SK-N-SH treated with all-trans-retinoic acid at 6 μM for 48 hours (cell line): ENCODE measurements around the gene SYNE3.

ENCODE experiments used
- CSDC2 ChIP-seq: fragments of 250-450 bp; sonication (Bioruptor Pico); IDR thresholded peaks from 2 replicates; pipeline ENCODE4 v1.5.0; 2020; ENCODE audit warnings: mild to moderate bottlenecking, moderate library complexity
- CSRNP3 ChIP-seq: fragments of 250-450 bp; sonication (Bioruptor Pico); IDR thresholded peaks from 2 replicates; pipeline ENCODE4 v1.5.1; 2021; ENCODE audit warnings: mild to moderate bottlenecking, moderate library complexity
- GLIS3 ChIP-seq: fragments of 250-450 bp; sonication (Bioruptor Pico); IDR thresholded peaks from 2 replicates; pipeline ENCODE4 v1.5.0; 2020; ENCODE audit warnings: mild to moderate bottlenecking, moderate library complexity
- POU6F1 ChIP-seq: fragments of 250-450 bp; sonication (Bioruptor Pico); IDR thresholded peaks from 2 replicates; pipeline ENCODE4 v1.8.0; 2021; ENCODE audit warnings: low read depth, mild to moderate bottlenecking, moderate library complexity, borderline replicate concordance
- RARB ChIP-seq: fragments of 250-450 bp; sonication (Bioruptor Pico); IDR thresholded peaks from 2 replicates; pipeline ENCODE4 v1.8.0; 2021; ENCODE audit warnings: mild to moderate bottlenecking, moderate library complexity
- SNAI2 ChIP-seq: fragments of 250-450 bp; sonication (Bioruptor Pico); IDR thresholded peaks from 2 replicates; pipeline ENCODE4 v1.5.0; 2020; ENCODE audit warnings: mild to moderate bottlenecking, moderate library complexity
- ZNF565 ChIP-seq: fragments of 450-650 bp; formaldehyde crosslinking; conservative IDR thresholded peaks from 2 replicates; pipeline ENCODE4 v1.5.0; 2020; ENCODE audit warnings: low read depth, mild to moderate bottlenecking, moderate library complexity
- TF ChIP-seq, protein P1 (sequence below): fragments of 250-450 bp; sonication (Bioruptor Pico); IDR thresholded peaks from 2 replicates; pipeline ENCODE4 v1.8.0; 2020; ENCODE audit warnings: mild to moderate bottlenecking, moderate library complexity, borderline replicate concordance

DNA sequence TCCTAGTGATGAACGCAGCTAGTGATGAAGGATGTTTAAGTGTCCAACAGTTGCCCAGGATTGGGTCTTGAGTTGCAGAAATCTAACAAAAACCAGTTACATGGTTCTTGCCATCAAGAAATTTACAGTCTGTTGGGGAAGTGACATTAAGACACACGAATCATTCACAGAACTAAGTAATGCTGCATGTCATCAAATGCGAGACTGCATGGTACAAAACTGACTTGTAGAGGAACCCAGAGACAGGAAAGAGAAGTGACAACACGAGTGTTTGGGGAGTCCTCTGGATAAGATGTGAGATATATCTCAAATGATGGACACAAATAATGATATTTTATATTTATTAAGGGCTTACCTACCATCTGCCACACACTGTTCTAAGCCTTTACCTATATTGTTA, 6.1 kb upstream of the SYNE3 start:
- TF ChIP-seq RARB (CRISPR knock-in tag) (no peak), CSDC2 (CRISPR knock-in tag) (no peak), CSRNP3 (CRISPR knock-in tag) (no peak), SNAI2 (no peak), POU6F1 (CRISPR knock-in tag) (no peak), GLIS3 (CRISPR knock-in tag) (no peak), ZNF565 (CRISPR knock-in tag) (no peak)
- TF ChIP-seq, protein P1, sequence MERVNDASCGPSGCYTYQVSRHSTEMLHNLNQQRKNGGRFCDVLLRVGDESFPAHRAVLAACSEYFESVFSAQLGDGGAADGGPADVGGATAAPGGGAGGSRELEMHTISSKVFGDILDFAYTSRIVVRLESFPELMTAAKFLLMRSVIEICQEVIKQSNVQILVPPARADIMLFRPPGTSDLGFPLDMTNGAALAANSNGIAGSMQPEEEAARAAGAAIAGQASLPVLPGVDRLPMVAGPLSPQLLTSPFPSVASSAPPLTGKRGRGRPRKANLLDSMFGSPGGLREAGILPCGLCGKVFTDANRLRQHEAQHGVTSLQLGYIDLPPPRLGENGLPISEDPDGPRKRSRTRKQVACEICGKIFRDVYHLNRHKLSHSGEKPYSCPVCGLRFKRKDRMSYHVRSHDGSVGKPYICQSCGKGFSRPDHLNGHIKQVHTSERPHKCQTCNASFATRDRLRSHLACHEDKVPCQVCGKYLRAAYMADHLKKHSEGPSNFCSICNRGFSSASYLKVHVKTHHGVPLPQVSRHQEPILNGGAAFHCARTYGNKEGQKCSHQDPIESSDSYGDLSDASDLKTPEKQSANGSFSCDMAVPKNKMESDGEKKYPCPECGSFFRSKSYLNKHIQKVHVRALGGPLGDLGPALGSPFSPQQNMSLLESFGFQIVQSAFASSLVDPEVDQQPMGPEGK (CRISPR knock-in tag) = no peak
